B cell (primary cell): ENCODE measurements around the gene APPBP2. TPM values are rescaled to one million over a fixed set of nuclear protein-coding genes. Genes with fewer than 3 reads are reported as not detected.

Experiments used
- ATAC-seq: fragments of 200-7000 bp; cut with Tn5 transposase; one replicate; pipeline ENCODE4 v1.10.0; 2021; ENCODE audit warnings: low read depth, mild to moderate bottlenecking, moderate number of reproducible peaks, moderate library complexity
- CTCF ChIA-PET: fragments of 350-600 bp; sonication (Branson Sonifier 250); formaldehyde crosslinking; loops from one replicate; lab custom pipeline; 2021; ENCODE audit warnings: antibody characterized with exemption, inconsistent platforms; lab: Charles Lee
- POLR2A ChIA-PET: fragments of 350-600 bp; sonication (Branson Sonifier 250); formaldehyde crosslinking; loops from one replicate; lab custom pipeline; 2021; ENCODE audit warnings: antibody characterized with exemption; lab: Charles Lee
- DNase-seq: peaks from one replicate; pipeline ENCODE4 v3.0.0; 2013
- H2AFZ ChIP-seq: 2 replicates; pipeline ENCODE4 v1.6.1; 2012; ENCODE audit warnings: mild to moderate bottlenecking, low read depth, low read length; ENCODE audit not compliant: insufficient read depth, poor library complexity, severe bottlenecking
- H3K27ac ChIP-seq, 2 donors: 1 replicate in 1 of 2; 2 replicates in 1 of 2; pipeline ENCODE4 v1.5.1; 2012 to 2013; ENCODE audit warnings: low read length in 2 of 2, mild to moderate bottlenecking in 2 of 2, moderate library complexity in 1 of 2
- H3K27me3 ChIP-seq, 4 experiments: fragments of 200-600 bp in 1 of 4; sonication (generic) in 1 of 4; replicated peaks in 1 of 4; 1 replicate in 2 of 4; 2 replicates in 2 of 4; pipeline versions ENCODE4 v1.6.1 to v1.7.0; 2013 to 2016; ENCODE audit warnings: low read length in 3 of 4, mild to moderate bottlenecking in 2 of 4, mixed read lengths in 1 of 4, moderate library complexity in 1 of 4; ENCODE audit not compliant: insufficient read depth in 4 of 4, control insufficient read depth in 3 of 4; ENCODE audit errors: control extremely low read depth in 1 of 4
- H3K36me3 ChIP-seq, 2 experiments: replicated peaks in 1 of 2; 1 replicate in 1 of 2; 2 replicates in 1 of 2; pipeline versions ENCODE4 v1.6.1 to v1.7.1; 2013; ENCODE audit warnings: low read length in 1 of 2; ENCODE audit not compliant: insufficient read depth in 2 of 2, control insufficient read depth in 1 of 2; ENCODE audit errors: control extremely low read depth in 1 of 2, extremely low read depth in 1 of 2
- H3K4me1 ChIP-seq, 2 donors: fragments of 200-600 bp in 1 of 2; sonication (generic) in 1 of 2; 1 replicate in 1 of 2; 2 replicates in 1 of 2; pipeline versions ENCODE4 v1.5.1 to v1.6.1; 2013 to 2017; ENCODE audit warnings: low read length in 2 of 2; ENCODE audit not compliant: control insufficient read depth in 2 of 2, insufficient read depth in 2 of 2
- H3K4me2 ChIP-seq: replicated peaks from 2 replicates; pipeline ENCODE3; 2012; ENCODE audit warnings: mild to moderate bottlenecking, low read depth, low read length; ENCODE audit not compliant: poor library complexity, severe bottlenecking
- H3K4me3 ChIP-seq, 5 experiments: fragments of 200-600 bp in 1 of 5; sonication (generic) in 1 of 5; 1 replicate in 3 of 5; 2 replicates in 2 of 5; pipeline versions ENCODE4 v1.5.1 to v1.7.0; 2011 to 2016; ENCODE audit warnings: low read length in 4 of 5, mild to moderate bottlenecking in 4 of 5, low read depth in 2 of 5, control low read depth in 1 of 5, moderate library complexity in 1 of 5; ENCODE audit not compliant: insufficient read depth in 1 of 5; ENCODE audit errors: control extremely low read depth in 1 of 5, extremely low read depth in 1 of 5
- H3K79me2 ChIP-seq: fragments of 200-600 bp; sonication (generic); one replicate; pipeline ENCODE4 v1.6.0; 2016; ENCODE audit warnings: low read length; ENCODE audit not compliant: control insufficient read depth, insufficient read depth
- H3K9ac ChIP-seq: fragments of 200-600 bp; sonication (generic); 2 replicates; pipeline ENCODE4 v1.6.1; 2017; ENCODE audit warnings: mild to moderate bottlenecking, low read length, moderate library complexity
- H3K9me3 ChIP-seq, 3 donors: one replicate each; pipeline versions ENCODE4 v1.6.1 to v1.7.1; 2013; ENCODE audit warnings: low read length in 2 of 3; ENCODE audit not compliant: control insufficient read depth in 2 of 3, insufficient read depth in 1 of 3; ENCODE audit errors: control extremely low read depth in 1 of 3
- H4K20me1 ChIP-seq: 2 replicates; pipeline ENCODE4 v1.6.0; 2012; ENCODE audit warnings: mild to moderate bottlenecking, low read length; ENCODE audit not compliant: insufficient read depth, control insufficient read depth, poor library complexity, severe bottlenecking
- H3K27ac Mint-ChIP-seq: one replicate; pipeline ENCODE4 v1.8.0; 2021; ENCODE audit warnings: mixed read lengths
- H3K27me3 Mint-ChIP-seq: one replicate; pipeline ENCODE4 v1.8.0; 2021; ENCODE audit warnings: mixed read lengths
- H3K4me1 Mint-ChIP-seq: one replicate; pipeline ENCODE4 v1.8.0; 2021; ENCODE audit warnings: mixed read lengths
- H3K4me3 Mint-ChIP-seq: one replicate; pipeline ENCODE4 v1.8.0; 2021; ENCODE audit warnings: mixed read lengths
- H3K9me3 Mint-ChIP-seq: one replicate; pipeline ENCODE4 v1.8.0; 2022; ENCODE audit warnings: mixed read lengths; ENCODE audit not compliant: insufficient read depth
- EZH2 ChIP-seq: IDR thresholded peaks from 2 replicates; pipeline ENCODE4 v1.6.1; 2012; ENCODE audit warnings: borderline replicate concordance, low read depth, mild to moderate bottlenecking, moderate library complexity, low read length; ENCODE audit not compliant: insufficient read depth, poor library complexity, severe bottlenecking
- WGBS: methylation state at CpG from one replicate; pipeline ENCODE4 v1.1.5; 2013; ENCODE audit warnings: missing lambda C conversion rate; ENCODE audit not compliant: insufficient coverage; 5-methylcytosine and 5-hydroxymethylcytosine counted together
- intact Hi-C: fragments of 100-400 bp; cut with micrococcal nuclease; formaldehyde crosslinking; loops from one replicate; pipeline ENCODE4 v1.10.0; 2022
- polyA plus RNA-seq: library from polyadenylated mRNA; depleted of rRNA; stranded (reverse); fragments of >200 nt; gene quantifications from 2 replicates; pipeline ENCODE4 v1.2.3, GENCODE V29; 2012
- total RNA-seq, 2 donors: library from RNA; stranded (reverse); fragments of 120-200 nt in 1 of 2; gene quantifications; 1 replicate in 1 of 2; 2 replicates in 1 of 2; pipeline versions ENCODE4 v1.2.3 to v1.2.4, GENCODE V29; 2013 to 2022
- TF ChIP-seq, protein P1 (sequence below): fragments of 200-600 bp; IDR thresholded peaks from one replicate; pipeline ENCODE4 v1.8.0; 2022; ENCODE audit warnings: antibody characterized with exemption, mild to moderate bottlenecking

Gene APPBP2
- total and polyA plus RNA-seq, 2 donors (not counting 1 experiment from before 2014, with no cell fraction given), result 6.3 to 38.8 TPM

DNA sequence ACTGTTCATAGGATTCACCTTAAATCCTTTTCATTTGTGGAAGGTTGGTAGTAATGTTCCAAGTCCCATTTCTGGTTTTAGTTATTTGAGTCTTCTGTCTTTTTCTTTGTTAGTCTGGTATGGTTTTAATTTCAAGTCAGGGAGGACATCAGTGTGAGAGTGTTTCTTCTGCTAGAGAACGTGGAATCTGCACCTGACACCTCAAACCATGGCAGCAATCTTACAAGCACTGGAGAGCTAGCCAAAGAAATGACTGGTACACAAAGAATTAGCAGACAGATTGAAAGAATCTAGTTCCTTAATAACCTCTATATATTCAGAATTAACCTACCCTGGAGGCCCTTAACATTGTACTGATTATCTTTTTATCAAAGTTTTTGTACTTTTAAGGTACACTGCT, 53.6 kb downstream of the APPBP2 start:
- ChIA-PET CTCF (no interaction called here), POLR2A (no interaction called here)
- Histone ChIP-seq H3K4me2 (no peak overlapping the region), H3K4me3 (no peak overlapping the region), H3K36me3 (peaks cover 12 to 33% of the 10 kb centered on the region in 2 experiments), H3K9ac (no peak overlapping the region), H3K27ac (no peak overlapping the region), H3K27me3 (no peaks in the 10 kb centered on the region), H2AFZ (no peak overlapping the region), H4K20me1 (no peaks in the 10 kb centered on the region), H3K9me3 (peaks cover 0 to 1% (median 0%) of the 10 kb centered on the region in 3 donors), H3K4me1 (no peaks in the 10 kb centered on the region), H3K79me2 (no peaks in the 10 kb centered on the region)
- Mint-ChIP-seq H3K9me3 (no peaks in the 10 kb centered on the region), H3K4me3 (no peak overlapping the region), H3K27me3 (no peaks in the 10 kb centered on the region), H3K27ac (no peak overlapping the region), H3K4me1 (no peaks in the 10 kb centered on the region)
- no peak for ATAC-seq
- no peak for DNase-seq
- WGBS, result no CpG with 5 or more reads among the region's 1 CpG
- TF ChIP-seq, protein P1, sequence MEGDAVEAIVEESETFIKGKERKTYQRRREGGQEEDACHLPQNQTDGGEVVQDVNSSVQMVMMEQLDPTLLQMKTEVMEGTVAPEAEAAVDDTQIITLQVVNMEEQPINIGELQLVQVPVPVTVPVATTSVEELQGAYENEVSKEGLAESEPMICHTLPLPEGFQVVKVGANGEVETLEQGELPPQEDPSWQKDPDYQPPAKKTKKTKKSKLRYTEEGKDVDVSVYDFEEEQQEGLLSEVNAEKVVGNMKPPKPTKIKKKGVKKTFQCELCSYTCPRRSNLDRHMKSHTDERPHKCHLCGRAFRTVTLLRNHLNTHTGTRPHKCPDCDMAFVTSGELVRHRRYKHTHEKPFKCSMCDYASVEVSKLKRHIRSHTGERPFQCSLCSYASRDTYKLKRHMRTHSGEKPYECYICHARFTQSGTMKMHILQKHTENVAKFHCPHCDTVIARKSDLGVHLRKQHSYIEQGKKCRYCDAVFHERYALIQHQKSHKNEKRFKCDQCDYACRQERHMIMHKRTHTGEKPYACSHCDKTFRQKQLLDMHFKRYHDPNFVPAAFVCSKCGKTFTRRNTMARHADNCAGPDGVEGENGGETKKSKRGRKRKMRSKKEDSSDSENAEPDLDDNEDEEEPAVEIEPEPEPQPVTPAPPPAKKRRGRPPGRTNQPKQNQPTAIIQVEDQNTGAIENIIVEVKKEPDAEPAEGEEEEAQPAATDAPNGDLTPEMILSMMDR, result no peak
- no peak for TF ChIP-seq EZH2
- intact Hi-C loops, result no loop called here

DNA sequence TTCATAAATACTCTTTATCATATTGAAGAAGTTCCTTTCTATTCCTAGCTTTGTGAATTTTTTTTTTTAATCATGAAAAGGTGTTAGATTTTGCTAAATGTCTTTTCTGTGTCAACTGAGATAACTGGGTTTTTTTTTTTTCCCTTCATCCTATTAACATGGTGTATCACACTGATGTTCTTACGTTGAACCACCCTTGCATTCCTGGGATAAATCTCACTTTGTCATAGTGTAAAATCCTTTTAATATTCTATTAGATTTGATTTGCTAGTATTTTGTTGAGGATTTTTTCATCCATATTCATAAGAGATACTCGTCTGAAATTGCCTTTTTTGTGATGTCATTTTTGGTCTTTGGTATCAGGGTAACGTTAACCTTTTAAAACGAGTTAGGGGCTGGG, 54.6 kb downstream of the APPBP2 start:
- intact Hi-C loops, result no loop called here
- ATAC-seq, result no peak
- peaks cover 0 to 1% (median 0%) of the 10 kb centered on the region in 3 donors for H3K9me3 ChIP-seq
- no peak overlapping the region for H3K27ac Mint-ChIP-seq
- no peaks in the 10 kb centered on the region for H3K27me3 Mint-ChIP-seq
- no peak overlapping the region for H3K9ac ChIP-seq
- no peaks in the 10 kb centered on the region for H3K27me3 ChIP-seq
- ChIA-PET POLR2A (no interaction called here), CTCF (no interaction called here)
- H3K79me2 ChIP-seq, result no peaks in the 10 kb centered on the region
- H3K27ac ChIP-seq, result no peak overlapping the region
- no peaks in the 10 kb centered on the region for H4K20me1 ChIP-seq
- H3K4me1 ChIP-seq, result no peaks in the 10 kb centered on the region
- H3K4me1 Mint-ChIP-seq, result no peaks in the 10 kb centered on the region
- WGBS, result no CpG with 5 or more reads among the region's 4 CpGs
- H3K4me3 ChIP-seq, result no peak overlapping the region
- H3K36me3 ChIP-seq, result peaks cover 6 to 30% of the 10 kb centered on the region in 2 experiments
- no peak overlapping the region for H2AFZ ChIP-seq
- H3K4me2 ChIP-seq, result no peak overlapping the region
- H3K9me3 Mint-ChIP-seq, result no peaks in the 10 kb centered on the region
- no peak for TF ChIP-seq EZH2
- TF ChIP-seq, protein P1, result no peak
- no peak for DNase-seq
- H3K4me3 Mint-ChIP-seq, result no peak overlapping the region
